Suppressor macrophage (primary cell): ENCODE data around the gene KIRREL3.

Experiments
- DNase-seq, 4 experiments: peaks; one replicate each; pipeline ENCODE4 v3.0.0-alpha.2; 2020 to 2022

The KIRREL3 gene

DNA sequence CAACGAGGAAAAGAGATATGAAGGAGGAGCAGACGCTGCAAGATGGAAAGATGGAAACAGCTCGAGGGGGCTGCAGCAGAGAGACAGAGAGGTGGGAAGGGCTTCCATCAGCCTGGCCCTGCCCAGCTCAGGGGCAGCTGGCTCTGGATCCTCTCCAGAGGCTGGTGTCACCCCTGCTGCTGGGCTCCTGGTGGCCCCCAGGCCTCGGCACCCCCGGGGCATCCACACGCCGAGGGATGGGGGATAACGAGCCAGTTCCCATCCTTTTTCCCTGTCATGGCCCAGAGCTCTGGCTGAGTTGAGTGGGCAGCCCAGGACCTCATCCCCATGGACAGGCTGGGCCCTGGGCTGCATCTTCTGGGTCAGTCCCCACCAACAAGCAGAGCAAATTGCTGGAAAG is 542.8 kb downstream of the KIRREL3 start:
- DNase-seq, result no peak

DNA sequence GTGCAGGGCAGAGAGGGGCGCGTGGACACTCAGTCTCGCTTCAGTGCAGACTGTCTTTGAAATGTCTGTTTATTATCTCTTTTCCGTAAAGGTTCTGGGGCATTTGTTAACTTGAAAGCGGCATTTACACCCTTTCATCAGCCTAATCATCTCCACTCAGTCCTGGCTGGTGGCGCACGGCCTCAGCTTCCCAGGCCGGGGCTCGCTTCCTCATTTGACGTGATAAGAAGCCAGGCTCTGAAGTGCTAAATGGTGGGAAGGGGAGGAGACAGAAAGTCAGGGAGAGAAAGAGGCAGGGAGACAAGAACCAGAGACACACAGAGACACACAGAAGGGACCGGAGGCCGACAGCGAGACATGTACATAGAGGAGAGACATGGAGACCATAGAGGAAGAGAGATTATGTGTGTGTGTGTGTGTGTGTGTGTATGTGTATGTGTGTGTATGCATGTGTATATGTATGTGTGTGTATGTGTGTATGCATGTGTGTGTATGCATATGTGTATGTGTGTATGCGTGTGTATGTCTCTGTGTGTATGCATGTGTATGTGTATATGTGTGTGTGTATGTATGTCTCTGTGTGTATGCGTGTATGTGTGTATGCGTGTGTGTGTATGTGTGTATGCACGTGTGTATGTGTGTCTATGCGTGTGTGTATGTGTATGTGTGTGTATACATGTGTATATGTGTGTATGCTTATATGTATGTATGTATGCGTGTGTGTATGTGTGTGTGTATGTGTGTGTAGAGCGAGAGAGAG is 543.6 kb downstream of the KIRREL3 start:
- peak; percentile 20 to 65 (median 46) for DNase-seq

DNA sequence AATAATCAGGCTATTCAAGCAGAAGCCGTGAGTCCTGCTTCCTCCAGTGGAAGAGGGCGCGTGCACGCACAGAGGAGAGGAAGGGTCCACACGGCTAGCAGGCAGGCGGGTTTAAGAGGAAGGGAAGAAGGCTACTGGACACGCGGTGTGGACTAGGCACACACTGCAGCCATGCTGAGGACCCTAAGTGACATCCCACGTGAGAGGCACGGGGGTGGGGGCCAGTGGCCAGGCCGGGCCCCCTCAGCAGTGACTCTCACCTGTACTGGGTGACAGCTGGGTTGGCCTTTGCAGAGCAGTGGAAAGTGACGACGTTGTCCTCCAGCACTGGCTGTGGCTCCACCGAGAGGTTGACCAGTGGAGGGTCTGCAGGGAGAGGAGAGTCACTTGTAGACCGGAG is 544.5 kb downstream of the KIRREL3 start:
- no peak for DNase-seq

- DNase-seq, result no peak
These were observed 548.1 kb downstream of the KIRREL3 start for GRCh38 chr11:126452241-126453101.

- no peak for DNase-seq
These were observed 549.3 kb downstream of the KIRREL3 start for GRCh38 chr11:126451211-126451802.

DNA sequence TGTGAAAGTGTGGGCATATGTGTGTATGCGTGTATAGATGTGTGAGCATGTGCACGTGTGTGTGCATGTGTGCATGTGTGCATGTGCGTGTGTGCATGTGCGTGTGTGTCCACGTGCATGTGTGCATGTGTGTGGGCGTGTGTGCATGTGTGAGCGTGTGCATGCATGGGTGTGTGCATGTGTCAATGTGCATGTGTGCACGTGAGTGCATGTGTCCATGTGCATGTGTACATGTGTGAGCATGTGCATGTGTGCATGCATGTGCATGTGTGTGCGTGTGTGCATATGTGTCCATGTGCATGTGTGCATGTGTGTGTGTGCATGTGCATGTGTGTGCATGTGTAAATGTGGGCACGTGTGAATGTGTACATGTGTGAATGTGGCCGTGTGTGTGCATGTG is 549.8 kb downstream of the KIRREL3 start:
- DNase-seq, result no peak

DNA sequence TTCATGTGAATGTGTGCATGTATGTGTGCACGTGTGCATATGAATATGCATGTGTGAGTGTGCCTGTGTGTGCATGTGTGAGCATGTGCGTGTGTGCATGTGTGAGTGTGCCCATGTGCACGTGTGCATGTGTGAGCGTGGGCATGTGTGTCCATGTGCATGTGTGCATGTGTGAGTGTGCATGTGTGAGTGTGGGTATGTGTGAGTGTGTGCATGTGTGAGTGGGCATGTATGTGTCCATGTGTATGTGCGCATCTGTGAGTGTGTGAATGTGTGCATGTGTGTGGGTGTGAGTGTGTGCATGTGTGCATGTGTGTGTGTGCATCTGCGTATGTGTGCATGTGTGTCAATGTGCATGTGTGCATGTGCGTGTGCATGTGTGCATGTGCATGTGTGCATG is 550.4 kb downstream of the KIRREL3 start:
- DNase-seq, result no peak

DNA sequence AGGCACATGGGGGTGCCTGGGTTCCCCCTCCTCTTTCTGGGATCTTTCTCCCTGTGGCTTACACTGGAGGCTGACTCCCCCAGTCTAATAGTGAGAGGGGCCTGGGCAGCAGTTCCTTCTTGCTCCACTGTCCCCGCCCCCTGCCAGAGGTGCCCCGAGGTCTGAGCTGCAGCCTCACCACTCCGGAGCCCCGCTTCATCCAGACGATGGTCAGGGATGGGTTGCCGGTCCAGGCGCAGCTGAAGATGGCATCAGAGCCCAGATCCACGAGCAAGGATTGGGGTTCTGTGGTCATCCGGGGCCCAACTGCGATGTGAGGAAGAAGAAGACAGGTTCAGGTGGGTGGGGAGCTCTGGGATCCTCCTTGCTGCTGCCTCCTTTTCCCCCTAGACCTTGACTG is 554.0 kb downstream of the KIRREL3 start:
- DNase-seq, result no peak

- DNase-seq, result no peak
These were observed 556.5 kb downstream of the KIRREL3 start for GRCh38 chr11:126444072-126444471.

DNA sequence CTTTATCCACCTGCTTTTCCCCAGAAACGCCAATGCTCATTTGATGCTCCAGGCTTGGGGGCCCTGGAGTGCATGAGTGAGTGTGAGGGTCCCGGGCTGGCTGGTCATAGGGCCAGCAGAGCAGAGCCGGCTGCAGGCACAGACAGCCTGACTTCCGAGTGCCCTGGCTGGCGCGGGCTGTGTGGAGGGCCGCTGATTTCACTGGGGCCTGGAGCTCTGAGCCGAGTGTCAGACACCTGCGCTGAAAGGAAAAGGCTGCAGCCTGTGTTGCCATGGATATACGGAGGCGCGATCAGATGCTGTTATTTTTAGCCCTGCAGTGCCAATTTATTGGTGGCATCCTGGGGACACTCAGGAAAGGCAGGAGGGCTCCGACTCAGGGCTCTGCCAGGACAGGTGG is 557.5 kb downstream of the KIRREL3 start:
- DNase-seq, result no peak

DNA sequence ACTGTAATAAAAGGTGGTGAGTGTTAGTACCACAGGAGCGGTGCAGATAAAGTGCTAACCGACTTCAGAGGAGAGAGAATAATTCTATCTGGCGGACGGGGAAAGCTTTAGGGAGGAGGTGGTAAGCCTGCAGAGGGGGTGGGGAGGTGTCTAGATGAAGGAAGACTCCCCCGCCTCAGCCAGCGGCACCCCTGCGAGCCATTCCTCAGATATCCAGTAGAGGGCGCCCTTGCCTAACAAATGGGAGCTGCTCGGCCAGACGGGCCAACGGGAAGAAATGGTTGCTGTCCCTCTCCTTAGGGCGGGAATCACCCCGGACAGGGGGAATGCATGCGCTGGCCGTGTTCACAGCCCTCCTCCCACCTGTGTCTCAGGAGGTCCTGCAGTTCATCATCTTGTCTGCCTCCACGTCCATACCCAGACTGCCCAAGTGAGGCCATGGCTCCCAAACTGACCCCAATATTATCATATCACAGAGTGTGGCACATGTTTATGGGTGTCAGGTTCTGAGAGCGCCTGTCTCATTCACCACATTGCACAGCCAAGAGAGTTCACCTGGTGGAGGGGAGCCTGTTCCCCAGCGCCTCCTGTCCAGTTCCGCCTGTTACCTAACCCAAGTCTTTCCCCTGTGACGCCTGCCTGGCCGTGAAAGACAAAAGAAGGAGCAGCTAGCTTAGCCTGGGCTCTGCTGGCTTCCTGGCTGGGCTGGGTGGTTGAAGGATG is 559.6 kb downstream of the KIRREL3 start:
- DNase-seq, result peak; percentile 75 to 88 (median 82)

DNA sequence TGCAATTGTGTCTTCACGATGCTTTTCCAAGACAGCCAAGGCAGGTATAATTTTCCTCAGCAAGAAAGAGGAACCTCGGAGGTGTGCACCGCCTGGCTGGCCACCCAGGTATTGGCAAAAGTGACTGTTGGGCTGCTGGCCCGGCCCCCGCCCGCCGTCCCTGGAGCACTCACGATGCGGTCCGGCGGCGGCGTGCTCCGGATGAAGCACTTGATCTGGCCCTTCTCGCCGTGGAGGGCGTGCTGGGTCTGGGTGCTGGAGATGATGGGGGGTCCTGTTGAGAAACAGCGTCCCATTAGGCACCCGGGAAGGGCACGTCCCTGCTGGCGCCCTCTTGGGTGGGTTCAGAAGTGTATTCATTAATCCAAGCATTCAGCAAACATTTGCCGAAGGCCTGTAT is 560.3 kb downstream of the KIRREL3 start:
- DNase-seq, result no peak

DNA sequence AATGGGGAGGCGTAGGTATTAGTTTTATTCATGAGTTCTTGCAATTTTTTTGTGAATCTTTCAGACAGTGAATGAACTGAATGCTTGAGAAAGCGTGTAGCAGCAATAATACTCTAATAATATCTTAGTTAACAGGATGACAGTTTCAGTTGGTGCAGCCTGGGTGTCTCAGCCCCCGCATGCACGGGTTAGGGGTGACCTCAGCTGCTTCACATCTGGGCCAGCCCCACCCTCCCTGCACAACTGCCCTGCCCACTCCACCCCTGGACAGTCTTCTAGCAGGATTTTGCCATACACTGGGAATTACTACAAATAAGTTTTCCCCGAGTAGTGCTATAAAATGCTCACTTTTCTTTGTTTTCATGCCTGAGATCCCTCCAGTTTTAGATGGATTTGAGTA is 561.9 kb downstream of the KIRREL3 start:
- DNase-seq, result peak; percentile 22 to 71 (median 47)

DNA sequence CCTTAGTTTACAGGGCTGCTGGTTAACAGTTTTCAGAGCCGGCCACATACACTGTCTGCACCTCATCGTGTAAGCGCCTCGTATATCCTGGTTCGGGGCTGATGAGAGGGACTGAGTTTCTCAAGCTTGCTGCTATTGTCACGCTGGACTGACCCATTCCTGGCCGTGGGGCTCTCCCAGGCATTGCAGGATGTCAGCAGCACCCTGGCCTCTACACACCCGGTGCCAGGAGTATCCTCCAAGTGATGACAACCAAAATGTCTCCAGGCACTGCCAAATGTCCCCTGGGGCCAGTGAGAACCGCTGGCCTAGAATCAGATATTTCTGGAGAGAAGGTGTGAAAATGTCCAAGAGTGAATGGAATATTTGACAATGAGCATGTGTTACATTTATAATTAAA is 562.3 kb downstream of the KIRREL3 start:
- no peak for DNase-seq

GRCh38 chr11:126437731-126438130 is 562.8 kb downstream of the KIRREL3 start:
- DNase-seq, result no peak

DNA sequence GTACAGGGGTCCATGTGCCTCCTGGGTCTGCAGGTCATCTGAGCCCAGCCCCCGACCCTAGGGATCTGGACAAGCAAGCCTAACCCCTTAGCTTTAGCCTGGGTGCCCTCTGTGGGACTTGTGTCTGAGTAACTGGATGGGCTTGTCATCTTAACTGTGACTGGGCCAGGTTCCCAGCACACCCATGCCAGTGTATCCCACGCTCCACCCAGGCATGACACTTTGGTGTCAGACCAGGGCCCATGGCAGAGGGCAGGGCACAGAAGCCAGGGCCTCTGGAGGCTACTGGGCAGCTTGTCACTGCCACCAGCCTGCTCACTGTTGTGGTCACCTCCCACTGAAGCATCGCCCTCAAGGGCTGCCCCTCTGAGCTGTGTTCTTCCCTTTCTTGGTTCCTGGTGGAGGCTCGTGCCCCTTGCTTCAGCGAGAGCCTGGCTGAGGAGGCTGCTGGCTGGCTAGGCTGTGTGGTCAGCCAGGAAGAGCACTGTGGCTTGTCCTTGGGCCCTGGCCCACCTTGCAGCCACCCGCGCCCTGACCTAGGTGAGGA is 564.3 kb downstream of the KIRREL3 start:
- DNase-seq, result peak; percentile 12 to 56 (median 30)

DNA sequence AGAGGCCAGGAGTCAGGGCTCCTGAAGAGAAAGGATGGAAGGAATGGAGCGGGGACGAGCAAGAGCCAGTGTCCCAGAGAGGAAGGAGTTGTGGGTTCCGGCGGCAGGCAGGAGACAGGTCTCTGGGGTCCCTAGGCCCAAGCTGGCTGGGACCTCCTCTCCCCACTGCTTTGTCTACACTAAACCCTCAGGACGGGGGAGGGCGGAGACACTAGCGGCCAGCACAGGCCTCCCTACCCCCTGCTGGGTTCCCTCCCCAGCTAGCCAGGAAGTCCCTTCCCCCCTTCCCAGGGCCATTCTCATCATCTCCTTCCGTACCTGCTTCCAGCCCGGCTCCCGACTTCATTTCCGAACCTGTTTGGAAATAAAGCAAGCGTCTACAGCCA is 565.6 kb downstream of the KIRREL3 start:
- DNase-seq, result no peak

- DNase-seq, result no peak
These were observed 566.3 kb downstream of the KIRREL3 start for GRCh38 chr11:126433989-126434949.

GRCh38 chr11:126433244-126433846 is 567.2 kb downstream of the KIRREL3 start:
- no peak for DNase-seq

GRCh38 chr11:126432525-126432924 is 568.0 kb downstream of the KIRREL3 start:
- DNase-seq, result no peak

DNA sequence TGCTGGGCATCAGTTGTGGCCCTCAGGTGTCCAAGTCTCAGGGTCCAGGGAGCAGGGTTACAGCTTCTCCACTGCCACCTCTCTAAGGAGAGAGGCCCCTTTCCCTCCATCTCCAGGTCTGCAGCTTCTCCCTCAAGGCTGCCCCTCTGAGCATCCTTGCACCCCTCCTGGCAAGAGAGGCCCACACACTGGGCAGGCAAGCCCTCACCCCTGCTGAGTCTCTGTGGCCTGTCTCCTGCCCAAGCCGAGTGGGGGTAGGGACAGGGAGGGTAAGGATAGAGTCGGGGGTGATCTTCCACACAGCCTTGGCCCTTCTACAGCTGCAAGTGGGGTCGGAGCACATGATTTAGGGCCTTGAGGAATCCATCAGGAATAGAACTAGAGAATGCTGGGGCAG is 568.5 kb downstream of the KIRREL3 start:
- DNase-seq, result no peak
